Neural cell (in vitro differentiated cells): Measurements from ENCODE around the gene ZNF766. TPM values are rescaled to one million over a fixed set of nuclear protein-coding genes. Genes with fewer than 3 reads are reported as not detected.
A peak's percentile ranks its signal among the peaks of the same experiment; 100 is the strongest.

Experiments used
- H2AFZ ChIP-seq: fragments of 200-600, 300-800 bp; sonication (generic), shearing (Covaris generic); 2 replicates; pipeline ENCODE4 v1.6.0; 2014; ENCODE audit warnings: low read depth, mild to moderate bottlenecking, antibody characterized with exemption, low read length, moderate library complexity
- H3F3A ChIP-seq: fragments of 200-600 bp; shearing (Covaris generic); 2 replicates; pipeline ENCODE4 v1.6.1; 2016; ENCODE audit warnings: mild to moderate bottlenecking, moderate library complexity, mixed read lengths, antibody characterized with exemption, low read length; ENCODE audit not compliant: insufficient read depth, poor library complexity, severe bottlenecking
- H3K27ac ChIP-seq: fragments of 200-600, 300-800 bp; sonication (generic), shearing (Covaris generic); 2 replicates; pipeline ENCODE4 v1.5.1; 2014; ENCODE audit warnings: mild to moderate bottlenecking, low read length, moderate library complexity
- H3K27me3 ChIP-seq: fragments of 300-800, 200-600 bp; sonication (generic), shearing (Covaris generic); 2 replicates; pipeline ENCODE4 v1.6.0; 2014; ENCODE audit warnings: mild to moderate bottlenecking, low read depth, low read length, moderate library complexity; ENCODE audit not compliant: insufficient read depth
- H3K36me3 ChIP-seq: fragments of 300-800, 200-600 bp; sonication (generic), shearing (Covaris generic); 2 replicates; pipeline ENCODE4 v1.5.1; 2014; ENCODE audit warnings: mild to moderate bottlenecking, antibody characterized with exemption, low read length, moderate library complexity; ENCODE audit not compliant: insufficient read depth
- H3K4me2 ChIP-seq: fragments of 300-800, 200-600 bp; sonication (generic), shearing (Covaris generic); 2 replicates; pipeline ENCODE4 v1.6.0; 2014; ENCODE audit warnings: mild to moderate bottlenecking, low read length
- H3K4me3 ChIP-seq: fragments of 300-800, 200-600 bp; sonication (generic), shearing (Covaris generic); 2 replicates; pipeline ENCODE4 v1.5.1; 2014; ENCODE audit warnings: mild to moderate bottlenecking, low read length, moderate library complexity
- H3K79me2 ChIP-seq: fragments of 200-600 bp; shearing (Covaris generic); replicated peaks from 2 replicates; pipeline ENCODE4 v1.6.0; 2014; ENCODE audit warnings: mild to moderate bottlenecking, low read length, moderate library complexity; ENCODE audit not compliant: insufficient read depth
- H3K9ac ChIP-seq: fragments of 300-800, 200-600 bp; sonication (generic), shearing (Covaris generic); 2 replicates; pipeline ENCODE4 v1.6.1; 2016; ENCODE audit warnings: mild to moderate bottlenecking, low read length, mixed read lengths
- H3K9me2 ChIP-seq: fragments of 200-600 bp; shearing (Covaris generic); 2 replicates; pipeline ENCODE4 v1.6.1; 2016; ENCODE audit warnings: mild to moderate bottlenecking, low read length, mixed read lengths; ENCODE audit not compliant: insufficient read depth
- H3K9me3 ChIP-seq: fragments of 200-600, 300-800 bp; sonication (generic), shearing (Covaris generic); 2 replicates; pipeline ENCODE4 v1.6.1; 2016; ENCODE audit warnings: mild to moderate bottlenecking, mixed run types, low read length, moderate library complexity, mixed read lengths
- H4K20me1 ChIP-seq: fragments of 200-600 bp; shearing (Covaris generic); 2 replicates; pipeline ENCODE4 v1.6.1; 2016; ENCODE audit warnings: mild to moderate bottlenecking, mixed run types; ENCODE audit not compliant: insufficient read depth
- EP300 ChIP-seq: fragments of 450-650 bp; conservative IDR thresholded peaks from 2 replicates; pipeline ENCODE4 v1.6.1; 2014; ENCODE audit warnings: antibody characterized with exemption, mild to moderate bottlenecking, moderate library complexity; ENCODE audit not compliant: poor library complexity, severe bottlenecking
- EZH2 ChIP-seq: fragments of 200-600, 300-800 bp; shearing (Covaris generic), sonication (generic); IDR thresholded peaks from 2 replicates; pipeline ENCODE4 v1.6.1; 2014; ENCODE audit warnings: antibody characterized with exemption, low read length, borderline replicate concordance, mild to moderate bottlenecking; ENCODE audit not compliant: insufficient read depth, poor library complexity, severe bottlenecking
- MXI1 ChIP-seq: fragments of 450-650 bp; conservative IDR thresholded peaks from 2 replicates; pipeline ENCODE4 v1.6.1; 2014; ENCODE audit warnings: antibody characterized with exemption, mild to moderate bottlenecking; ENCODE audit not compliant: poor library complexity, severe bottlenecking
- POLR2AphosphoS5 ChIP-seq: IDR thresholded peaks from 2 replicates; pipeline ENCODE4 v1.6.1; 2012
- RAD21 ChIP-seq: fragments of 450-650 bp; conservative IDR thresholded peaks from 2 replicates; pipeline ENCODE4 v1.6.1; 2014; ENCODE audit warnings: antibody characterized with exemption, mild to moderate bottlenecking, moderate library complexity
- SMC3 ChIP-seq: fragments of 450-650 bp; conservative IDR thresholded peaks from 2 replicates; pipeline ENCODE4 v1.6.1; 2014; ENCODE audit warnings: antibody characterized with exemption, mild to moderate bottlenecking, moderate library complexity; ENCODE audit not compliant: poor library complexity
- TAF1 ChIP-seq: IDR thresholded peaks from 2 replicates; pipeline ENCODE4 v1.6.1; 2012; ENCODE audit warnings: low read depth
- polyA plus RNA-seq: library from polyadenylated mRNA; depleted of rRNA; stranded (reverse); fragments of >200 nt; gene quantifications from 2 replicates; pipeline ENCODE4 v1.2.3, GENCODE V29; 2014
- TF ChIP-seq, protein P1 (sequence below): fragments of 450-650 bp; IDR thresholded peaks from 2 replicates; pipeline ENCODE4 v1.5.1; 2014; ENCODE audit warnings: antibody characterized with exemption, mild to moderate bottlenecking, moderate library complexity; ENCODE audit not compliant: poor library complexity, severe bottlenecking
- TF ChIP-seq, protein P2 (sequence below): IDR thresholded peaks from 2 replicates; pipeline ENCODE4 v1.6.1; 2012; ENCODE audit warnings: borderline replicate concordance

The ZNF766 gene
- polyA plus RNA-seq, 1 donor from 2014 or later: 21.8 TPM

DNA sequence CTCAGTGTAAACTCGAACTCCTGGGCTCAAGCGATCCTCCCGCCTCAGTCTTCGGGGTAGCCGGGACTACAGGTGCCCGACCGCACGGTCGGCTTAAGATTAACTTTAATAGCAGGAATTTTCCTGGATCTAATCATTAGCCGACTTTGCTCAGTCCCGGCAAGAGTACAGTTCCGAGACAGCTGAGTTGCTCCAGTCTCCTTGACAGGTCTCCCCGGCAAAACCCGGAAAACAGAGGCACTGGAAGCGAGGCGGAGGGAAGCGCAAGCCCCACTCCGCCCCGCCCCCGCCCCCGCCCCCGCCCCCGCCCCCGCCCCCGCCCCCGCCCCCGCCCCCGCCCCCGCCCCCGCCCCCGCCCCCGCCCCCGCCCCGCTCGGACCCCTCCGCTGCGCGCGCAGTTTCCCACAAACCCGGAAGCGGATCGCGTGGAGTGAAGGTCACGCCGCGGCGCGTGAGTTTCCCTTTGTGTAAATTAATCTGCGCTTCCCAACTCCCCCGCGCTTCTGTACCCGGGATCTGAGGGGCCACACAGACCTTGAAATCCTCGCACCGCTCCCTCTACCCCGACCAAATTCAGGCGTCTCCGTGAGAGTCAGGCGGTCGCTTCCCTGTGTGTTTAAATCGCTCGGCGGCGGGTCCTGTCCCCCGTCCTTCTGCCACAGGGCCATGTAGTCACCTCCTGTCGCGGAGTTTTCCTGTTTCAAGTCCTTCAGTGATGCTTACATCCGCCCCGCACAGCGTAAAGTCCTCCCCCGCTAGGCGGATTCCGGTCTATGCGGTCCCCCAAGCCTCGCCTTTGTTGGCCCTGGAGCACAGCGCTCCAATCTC lies 27.6 kb downstream of the ZNF766 start, which contains the start of gene ZNF480:
Gene ZNF480 (plus strand): TSS at position 397 of the 828 bp plus-strand sequence. CDS start 3,244 bp downstream, outside the sequence.
- H3K79me2 ChIP-seq: no peaks in the 10 kb centered on the region
- peak within 1 kb of the TSS; percentile 85 for H3K4me3 ChIP-seq
- H3K9ac ChIP-seq: peak within 1 kb of the TSS; percentile 98
- peak within 1 kb of the TSS; percentile 98 for H3K27ac ChIP-seq
- peak within 1 kb of the TSS; percentile 96 for H2AFZ ChIP-seq
- H3K36me3 ChIP-seq: peaks cover 5% of the 10 kb centered on the region
- H3F3A ChIP-seq: no peaks in the 10 kb centered on the region
- H3K9me3 ChIP-seq: no peaks in the 10 kb centered on the region
- peak; percentile 11 for TF ChIP-seq EP300
- TF ChIP-seq, protein P1, sequence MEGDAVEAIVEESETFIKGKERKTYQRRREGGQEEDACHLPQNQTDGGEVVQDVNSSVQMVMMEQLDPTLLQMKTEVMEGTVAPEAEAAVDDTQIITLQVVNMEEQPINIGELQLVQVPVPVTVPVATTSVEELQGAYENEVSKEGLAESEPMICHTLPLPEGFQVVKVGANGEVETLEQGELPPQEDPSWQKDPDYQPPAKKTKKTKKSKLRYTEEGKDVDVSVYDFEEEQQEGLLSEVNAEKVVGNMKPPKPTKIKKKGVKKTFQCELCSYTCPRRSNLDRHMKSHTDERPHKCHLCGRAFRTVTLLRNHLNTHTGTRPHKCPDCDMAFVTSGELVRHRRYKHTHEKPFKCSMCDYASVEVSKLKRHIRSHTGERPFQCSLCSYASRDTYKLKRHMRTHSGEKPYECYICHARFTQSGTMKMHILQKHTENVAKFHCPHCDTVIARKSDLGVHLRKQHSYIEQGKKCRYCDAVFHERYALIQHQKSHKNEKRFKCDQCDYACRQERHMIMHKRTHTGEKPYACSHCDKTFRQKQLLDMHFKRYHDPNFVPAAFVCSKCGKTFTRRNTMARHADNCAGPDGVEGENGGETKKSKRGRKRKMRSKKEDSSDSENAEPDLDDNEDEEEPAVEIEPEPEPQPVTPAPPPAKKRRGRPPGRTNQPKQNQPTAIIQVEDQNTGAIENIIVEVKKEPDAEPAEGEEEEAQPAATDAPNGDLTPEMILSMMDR: peak; percentile 28
- TF ChIP-seq TAF1: peak; percentile 72
- peak; percentile 19 for TF ChIP-seq RAD21
- peak; percentile 90 for TF ChIP-seq MXI1
- TF ChIP-seq, protein P2, sequence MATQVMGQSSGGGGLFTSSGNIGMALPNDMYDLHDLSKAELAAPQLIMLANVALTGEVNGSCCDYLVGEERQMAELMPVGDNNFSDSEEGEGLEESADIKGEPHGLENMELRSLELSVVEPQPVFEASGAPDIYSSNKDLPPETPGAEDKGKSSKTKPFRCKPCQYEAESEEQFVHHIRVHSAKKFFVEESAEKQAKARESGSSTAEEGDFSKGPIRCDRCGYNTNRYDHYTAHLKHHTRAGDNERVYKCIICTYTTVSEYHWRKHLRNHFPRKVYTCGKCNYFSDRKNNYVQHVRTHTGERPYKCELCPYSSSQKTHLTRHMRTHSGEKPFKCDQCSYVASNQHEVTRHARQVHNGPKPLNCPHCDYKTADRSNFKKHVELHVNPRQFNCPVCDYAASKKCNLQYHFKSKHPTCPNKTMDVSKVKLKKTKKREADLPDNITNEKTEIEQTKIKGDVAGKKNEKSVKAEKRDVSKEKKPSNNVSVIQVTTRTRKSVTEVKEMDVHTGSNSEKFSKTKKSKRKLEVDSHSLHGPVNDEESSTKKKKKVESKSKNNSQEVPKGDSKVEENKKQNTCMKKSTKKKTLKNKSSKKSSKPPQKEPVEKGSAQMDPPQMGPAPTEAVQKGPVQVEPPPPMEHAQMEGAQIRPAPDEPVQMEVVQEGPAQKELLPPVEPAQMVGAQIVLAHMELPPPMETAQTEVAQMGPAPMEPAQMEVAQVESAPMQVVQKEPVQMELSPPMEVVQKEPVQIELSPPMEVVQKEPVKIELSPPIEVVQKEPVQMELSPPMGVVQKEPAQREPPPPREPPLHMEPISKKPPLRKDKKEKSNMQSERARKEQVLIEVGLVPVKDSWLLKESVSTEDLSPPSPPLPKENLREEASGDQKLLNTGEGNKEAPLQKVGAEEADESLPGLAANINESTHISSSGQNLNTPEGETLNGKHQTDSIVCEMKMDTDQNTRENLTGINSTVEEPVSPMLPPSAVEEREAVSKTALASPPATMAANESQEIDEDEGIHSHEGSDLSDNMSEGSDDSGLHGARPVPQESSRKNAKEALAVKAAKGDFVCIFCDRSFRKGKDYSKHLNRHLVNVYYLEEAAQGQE: no peak
- TF ChIP-seq SMC3: no peak
- TF ChIP-seq EZH2: no peak
- TF ChIP-seq POLR2AphosphoS5: peak; percentile 92
- no peaks in the 10 kb centered on the region for H3K27me3 ChIP-seq
- H3K4me2 ChIP-seq: peak within 1 kb of the TSS; percentile 85
- H3K9me2 ChIP-seq: no peaks in the 10 kb centered on the region
- no peaks in the 10 kb centered on the region for H4K20me1 ChIP-seq

DNA sequence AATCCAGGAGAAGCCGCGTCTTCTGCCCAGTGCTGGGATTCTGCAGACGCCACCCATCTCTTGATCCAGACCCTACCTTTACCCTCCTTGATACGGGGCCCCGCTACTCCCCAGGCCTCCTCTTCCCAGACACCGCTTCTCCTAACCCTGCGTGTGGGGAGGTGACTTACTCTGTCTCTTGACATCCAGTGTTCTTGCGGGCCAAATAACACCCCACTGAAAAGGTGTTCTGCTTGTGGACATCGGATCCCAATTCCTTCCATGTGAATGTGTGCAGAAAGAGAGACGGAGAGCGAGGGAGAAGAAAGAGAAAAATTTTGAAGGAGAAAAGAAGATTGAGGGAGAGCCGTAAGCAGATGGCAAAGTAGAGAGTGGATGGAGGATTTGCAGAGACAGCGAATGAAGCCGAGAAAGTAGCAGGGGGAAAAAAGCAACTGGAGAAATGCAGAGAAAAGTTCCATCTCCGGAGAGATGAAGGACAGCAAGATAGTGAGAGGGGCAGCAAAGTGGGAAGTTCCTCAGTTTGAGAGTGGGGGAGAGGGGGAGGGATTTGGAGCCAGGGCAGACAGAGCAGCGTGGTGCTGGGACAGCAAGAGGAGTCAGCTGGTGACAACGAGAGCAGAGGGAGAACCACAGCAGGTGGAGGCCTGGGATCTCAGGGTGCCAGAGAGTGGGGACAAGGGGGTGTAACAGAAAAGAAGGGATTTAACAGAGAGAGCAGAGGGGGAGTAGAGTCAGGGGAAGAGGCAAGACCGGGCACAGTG lies 28.4 kb downstream of the ZNF766 start:
- no peaks in the 10 kb centered on the region for H4K20me1 ChIP-seq
- peak overlapping the region; percentile 85 for H3K4me3 ChIP-seq
- peaks cover 5% of the 10 kb centered on the region for H3K36me3 ChIP-seq
- peak overlapping the region; percentile 98 for H3K27ac ChIP-seq
- H3K27me3 ChIP-seq: no peaks in the 10 kb centered on the region
- peak overlapping the region; percentile 85 for H3K4me2 ChIP-seq
- H2AFZ ChIP-seq: peak overlapping the region; percentile 96
- no peaks in the 10 kb centered on the region for H3K79me2 ChIP-seq
- no peaks in the 10 kb centered on the region for H3F3A ChIP-seq
- peak overlapping the region; percentile 98 for H3K9ac ChIP-seq
- TF ChIP-seq TAF1: peak; percentile 22
- TF ChIP-seq RAD21: no peak
- TF ChIP-seq, protein P2: peak; percentile 92
- TF ChIP-seq POLR2AphosphoS5: no peak
- TF ChIP-seq, protein P1: no peak
- no peaks in the 10 kb centered on the region for H3K9me2 ChIP-seq
- no peaks in the 10 kb centered on the region for H3K9me3 ChIP-seq
